KMS-11 (cell line): ENCODE results near the gene EME1.
"Not testable (repeated sequence)": the region's sequence is repeated elsewhere in the genome, so short reads cannot be mapped to it uniquely, and the experiment has no call there.

Experiments used
- H2AFZ ChIP-seq: fragments of 200-600 bp; sonication (generic); 2 replicates; pipeline ENCODE4 v1.6.1; 2016; ENCODE audit warnings: antibody characterized with exemption, mixed run types, low read depth
- H3K27ac ChIP-seq: fragments of 200-600 bp; sonication (generic); 2 replicates; pipeline ENCODE4 v1.6.1; 2016; ENCODE audit warnings: mild to moderate bottlenecking, mixed run types
- H3K27me3 ChIP-seq: fragments of 200-600 bp; sonication (generic); 2 replicates; pipeline ENCODE4 v1.6.1; 2017; ENCODE audit warnings: mild to moderate bottlenecking, low read depth, mixed run types, moderate library complexity; ENCODE audit not compliant: insufficient read depth
- H3K36me3 ChIP-seq: fragments of 200-600 bp; sonication (generic); 2 replicates; pipeline ENCODE4 v1.6.1; 2017; ENCODE audit warnings: mild to moderate bottlenecking, mixed run types; ENCODE audit not compliant: insufficient read depth
- H3K4me1 ChIP-seq: fragments of 200-600 bp; sonication (generic); 2 replicates; pipeline ENCODE4 v1.6.1; 2016; ENCODE audit warnings: mild to moderate bottlenecking, low read depth, mixed run types; ENCODE audit not compliant: poor library complexity, severe bottlenecking
- H3K4me2 ChIP-seq: fragments of 200-600 bp; sonication (generic); 2 replicates; pipeline ENCODE4 v1.7.0; 2016; ENCODE audit warnings: mild to moderate bottlenecking, mixed run types
- H3K4me3 ChIP-seq: fragments of 200-600 bp; sonication (generic); IDR thresholded peaks from 2 replicates; pipeline ENCODE4 v1.6.1; 2017; ENCODE audit warnings: low read depth, low read length, mixed read lengths; ENCODE audit not compliant: insufficient read depth
- H3K79me2 ChIP-seq: fragments of 200-600 bp; sonication (generic); 2 replicates; pipeline ENCODE4 v1.6.1; 2016; ENCODE audit warnings: low read depth, mixed run types; ENCODE audit not compliant: insufficient read depth
- H3K9ac ChIP-seq: fragments of 200-600 bp; sonication (generic); 2 replicates; pipeline ENCODE4 v1.6.1; 2016; ENCODE audit warnings: mild to moderate bottlenecking, mixed run types
- H4K20me1 ChIP-seq: fragments of 200-600 bp; sonication (generic); 2 replicates; pipeline ENCODE4 v1.6.1; 2016; ENCODE audit warnings: mild to moderate bottlenecking, mixed run types; ENCODE audit not compliant: insufficient read depth
- TF ChIP-seq, protein P1 (sequence below): fragments of 200-600 bp; sonication (generic); conservative IDR thresholded peaks from 2 replicates; pipeline ENCODE4 v1.6.1; 2017; ENCODE audit warnings: low read depth, mild to moderate bottlenecking, antibody characterized with exemption, low read length, moderate library complexity, mixed read lengths

Gene EME1

DNA sequence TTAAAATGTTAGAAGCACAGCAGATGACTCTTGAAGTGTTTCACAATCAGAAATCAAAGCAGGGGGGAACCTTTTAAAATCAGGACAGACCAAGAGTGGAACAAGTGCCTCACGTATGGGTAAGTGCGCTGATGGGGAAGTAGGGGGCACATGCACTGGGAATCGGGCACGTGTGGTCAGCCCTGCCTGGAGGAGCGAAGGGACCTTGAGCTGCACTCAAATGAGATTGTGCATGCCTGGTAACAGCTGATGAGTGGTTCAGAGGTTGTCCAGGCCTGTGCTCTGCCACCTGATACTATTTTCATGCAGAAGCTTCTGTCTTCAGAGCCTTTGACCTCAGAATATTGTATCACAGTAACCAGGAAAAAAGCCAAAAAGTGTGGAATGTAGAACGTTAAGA lies 40.8 kb upstream of the EME1 start:
- H3K79me2 ChIP-seq = no peaks in the 10 kb centered on the region
- H3K27ac ChIP-seq = no peak overlapping the region
- no peaks in the 10 kb centered on the region for H3K27me3 ChIP-seq
- TF ChIP-seq, protein P1, sequence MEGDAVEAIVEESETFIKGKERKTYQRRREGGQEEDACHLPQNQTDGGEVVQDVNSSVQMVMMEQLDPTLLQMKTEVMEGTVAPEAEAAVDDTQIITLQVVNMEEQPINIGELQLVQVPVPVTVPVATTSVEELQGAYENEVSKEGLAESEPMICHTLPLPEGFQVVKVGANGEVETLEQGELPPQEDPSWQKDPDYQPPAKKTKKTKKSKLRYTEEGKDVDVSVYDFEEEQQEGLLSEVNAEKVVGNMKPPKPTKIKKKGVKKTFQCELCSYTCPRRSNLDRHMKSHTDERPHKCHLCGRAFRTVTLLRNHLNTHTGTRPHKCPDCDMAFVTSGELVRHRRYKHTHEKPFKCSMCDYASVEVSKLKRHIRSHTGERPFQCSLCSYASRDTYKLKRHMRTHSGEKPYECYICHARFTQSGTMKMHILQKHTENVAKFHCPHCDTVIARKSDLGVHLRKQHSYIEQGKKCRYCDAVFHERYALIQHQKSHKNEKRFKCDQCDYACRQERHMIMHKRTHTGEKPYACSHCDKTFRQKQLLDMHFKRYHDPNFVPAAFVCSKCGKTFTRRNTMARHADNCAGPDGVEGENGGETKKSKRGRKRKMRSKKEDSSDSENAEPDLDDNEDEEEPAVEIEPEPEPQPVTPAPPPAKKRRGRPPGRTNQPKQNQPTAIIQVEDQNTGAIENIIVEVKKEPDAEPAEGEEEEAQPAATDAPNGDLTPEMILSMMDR = no peak
- no peaks in the 10 kb centered on the region for H3K4me1 ChIP-seq
- H2AFZ ChIP-seq = no peak overlapping the region
- no peak overlapping the region for H3K4me2 ChIP-seq
- H3K4me3 ChIP-seq = no peak overlapping the region
- no peaks in the 10 kb centered on the region for H3K36me3 ChIP-seq
- no peaks in the 10 kb centered on the region for H4K20me1 ChIP-seq
- H3K9ac ChIP-seq = no peak overlapping the region

DNA sequence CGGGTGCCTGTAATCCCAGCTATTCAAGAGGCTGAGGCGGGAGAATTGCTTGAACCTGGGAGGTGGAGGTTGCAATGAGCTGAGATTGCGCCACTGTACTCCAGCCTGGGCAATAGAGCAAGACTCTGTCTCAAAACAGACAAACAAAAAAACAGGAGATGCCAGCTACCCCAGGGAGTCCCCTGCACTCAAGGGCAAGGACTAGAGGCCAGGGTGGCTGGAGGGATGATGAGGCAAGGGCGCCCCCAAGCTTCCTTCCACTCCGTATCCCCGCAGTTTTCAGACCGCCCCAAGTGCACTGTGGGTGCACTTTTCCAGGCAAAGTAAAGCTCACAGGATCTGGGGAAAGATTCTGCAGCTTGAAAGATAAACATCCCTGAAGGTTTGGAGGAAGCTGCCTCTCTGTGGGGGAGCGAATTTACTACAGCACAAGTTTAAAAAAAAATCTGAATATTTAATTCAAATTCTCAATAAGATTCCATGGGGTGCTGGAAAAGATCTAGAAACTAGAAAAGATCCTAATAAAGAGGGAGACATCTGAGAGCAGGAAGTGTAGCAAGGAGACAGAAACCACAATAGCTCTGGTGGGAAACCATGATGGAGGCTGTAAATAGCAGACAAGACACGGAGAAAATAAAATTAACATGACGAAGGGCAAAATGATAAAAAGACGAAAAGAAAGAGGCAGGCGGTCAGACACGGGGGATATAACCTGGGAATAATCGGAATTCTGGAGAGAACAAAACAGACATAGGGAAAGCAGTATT lies 39.6 kb upstream of the EME1 start:
- not testable (repeated sequence) for H2AFZ ChIP-seq, H3K27me3 ChIP-seq, H3K4me1 ChIP-seq, H4K20me1 ChIP-seq, H3K27ac ChIP-seq, H3K4me2 ChIP-seq, H3K9ac ChIP-seq, H3K79me2 ChIP-seq, H3K36me3 ChIP-seq, H3K4me3 ChIP-seq

DNA sequence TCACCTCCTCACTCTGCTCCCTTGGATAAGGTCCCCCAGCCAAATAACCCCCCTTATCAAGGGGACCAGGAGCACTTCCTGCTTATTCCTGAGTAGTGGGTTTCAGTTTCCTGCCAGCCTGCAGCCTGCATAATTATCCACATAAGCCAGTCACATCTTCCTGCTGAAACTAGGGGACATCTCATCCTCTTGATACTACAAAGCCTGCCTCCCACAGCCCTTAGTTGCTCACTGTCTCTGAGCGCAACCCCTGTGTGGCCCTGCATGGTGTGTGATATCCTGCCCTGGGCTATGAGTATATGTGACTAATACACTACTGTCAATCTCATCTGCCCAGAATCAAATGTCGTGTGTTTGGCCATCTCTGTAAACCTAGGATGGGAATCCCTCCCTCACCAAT lies 35.1 kb upstream of the EME1 start:
- H3K36me3 ChIP-seq = no peaks in the 10 kb centered on the region
- H3K9ac ChIP-seq = no peak overlapping the region
- TF ChIP-seq, protein P1 = no peak

DNA sequence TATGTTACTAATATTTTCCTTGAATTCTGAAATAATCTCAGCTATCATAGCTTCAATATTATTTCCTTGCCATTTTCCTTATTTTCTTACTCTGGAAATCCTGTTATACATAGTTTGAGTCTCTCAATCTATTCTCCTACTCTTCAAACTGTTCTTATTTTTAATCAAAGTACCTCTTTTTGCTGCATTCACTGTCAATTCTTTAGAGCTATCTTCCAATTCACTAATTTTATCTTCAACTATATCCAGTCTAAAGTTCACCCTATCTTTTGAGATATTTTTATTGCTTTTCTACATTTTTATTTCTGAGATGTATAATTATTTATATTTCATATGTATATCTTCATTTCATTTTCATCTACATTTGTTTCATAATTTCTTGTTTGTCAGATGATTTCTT lies 34.4 kb upstream of the EME1 start:
- H3K79me2 ChIP-seq = no peaks in the 10 kb centered on the region
- no peak overlapping the region for H3K4me2 ChIP-seq
- no peak overlapping the region for H2AFZ ChIP-seq
- no peaks in the 10 kb centered on the region for H4K20me1 ChIP-seq
- H3K36me3 ChIP-seq = no peaks in the 10 kb centered on the region
- no peak overlapping the region for H3K9ac ChIP-seq
- TF ChIP-seq, protein P1 = no peak
- H3K27ac ChIP-seq = no peak overlapping the region
- no peaks in the 10 kb centered on the region for H3K4me1 ChIP-seq
- H3K27me3 ChIP-seq = no peaks in the 10 kb centered on the region
- no peak overlapping the region for H3K4me3 ChIP-seq

More for the DNA sequence above, 35.1 kb upstream of the EME1 start:
- no peak overlapping the region for H2AFZ ChIP-seq
- H4K20me1 ChIP-seq = no peaks in the 10 kb centered on the region
- no peaks in the 10 kb centered on the region for H3K27me3 ChIP-seq
- H3K4me3 ChIP-seq = no peak overlapping the region
- no peaks in the 10 kb centered on the region for H3K79me2 ChIP-seq
- H3K27ac ChIP-seq = no peak overlapping the region
- no peaks in the 10 kb centered on the region for H3K4me1 ChIP-seq
- no peak overlapping the region for H3K4me2 ChIP-seq

DNA sequence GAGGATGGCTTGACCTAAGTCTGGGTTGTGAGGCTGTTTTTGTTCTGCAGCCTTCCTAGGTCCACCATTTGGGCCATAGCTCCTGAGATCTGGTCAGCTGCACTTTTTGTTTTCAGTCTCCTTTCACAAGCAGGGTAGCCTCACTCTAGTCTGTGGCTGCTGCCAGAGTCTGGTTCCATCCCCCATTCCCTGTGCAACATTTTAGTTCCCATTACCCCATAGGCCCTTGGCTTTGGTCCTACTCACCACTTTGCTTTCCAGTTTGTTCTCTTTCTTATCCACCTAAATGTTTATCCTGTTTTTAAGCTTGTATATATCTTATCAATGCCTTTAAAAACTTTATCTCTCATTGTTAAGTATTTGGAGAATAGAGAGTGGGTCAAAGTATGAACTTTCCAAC lies 33.6 kb upstream of the EME1 start:
- Histone ChIP-seq H3K27me3 (no peaks in the 10 kb centered on the region), H3K4me3 (no peak overlapping the region), H3K27ac (no peak overlapping the region), H3K4me1 (no peaks in the 10 kb centered on the region), H3K4me2 (no peak overlapping the region), H3K36me3 (no peaks in the 10 kb centered on the region), H3K79me2 (no peaks in the 10 kb centered on the region), H3K9ac (no peak overlapping the region), H4K20me1 (no peaks in the 10 kb centered on the region), H2AFZ (no peak overlapping the region)
- TF ChIP-seq, protein P1 = no peak
